ENCODE data around the gene ITSN1. TPM values are rescaled to one million over a fixed set of nuclear protein-coding genes. Genes with fewer than 3 reads are reported as not detected.
"Not testable (repeated sequence)": the region's sequence is repeated elsewhere in the genome, so short reads cannot be mapped to it uniquely, and the experiment has no call there.

The ITSN1 gene
- total RNA-seq, 1 experiment from 2014 or later: 18.3 TPM

DNA sequence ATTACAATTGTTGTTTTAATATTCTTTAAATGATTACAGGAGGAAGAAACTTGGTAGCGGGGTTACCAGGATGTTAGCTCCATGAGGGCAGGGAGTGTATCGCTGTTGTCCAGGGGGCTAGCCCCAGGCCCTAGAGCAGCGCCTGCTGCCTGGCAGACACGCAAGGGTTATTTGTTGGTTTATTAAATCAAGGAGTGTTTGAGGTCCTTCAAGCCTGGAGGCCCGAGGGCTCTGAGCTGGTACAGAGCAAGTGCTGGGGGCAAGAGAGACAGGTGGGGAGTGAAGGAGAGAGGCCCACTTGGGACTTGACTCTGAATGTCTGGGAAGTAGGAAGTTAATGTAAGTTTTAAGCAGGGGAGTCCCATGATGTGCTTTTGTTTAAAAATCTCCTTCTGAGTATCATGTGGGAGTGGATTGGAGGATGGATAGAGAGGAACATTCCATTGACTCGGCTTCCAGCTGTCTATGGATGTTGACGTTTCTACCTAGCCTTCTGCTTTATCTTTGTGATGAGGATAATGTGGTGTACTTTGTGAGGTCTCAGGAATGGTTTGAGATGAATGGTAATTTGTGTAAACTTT is 8.7 kb downstream of the ITSN1 start:
- DNase-seq (ENCODE audit: low read depth): no peak

DNA sequence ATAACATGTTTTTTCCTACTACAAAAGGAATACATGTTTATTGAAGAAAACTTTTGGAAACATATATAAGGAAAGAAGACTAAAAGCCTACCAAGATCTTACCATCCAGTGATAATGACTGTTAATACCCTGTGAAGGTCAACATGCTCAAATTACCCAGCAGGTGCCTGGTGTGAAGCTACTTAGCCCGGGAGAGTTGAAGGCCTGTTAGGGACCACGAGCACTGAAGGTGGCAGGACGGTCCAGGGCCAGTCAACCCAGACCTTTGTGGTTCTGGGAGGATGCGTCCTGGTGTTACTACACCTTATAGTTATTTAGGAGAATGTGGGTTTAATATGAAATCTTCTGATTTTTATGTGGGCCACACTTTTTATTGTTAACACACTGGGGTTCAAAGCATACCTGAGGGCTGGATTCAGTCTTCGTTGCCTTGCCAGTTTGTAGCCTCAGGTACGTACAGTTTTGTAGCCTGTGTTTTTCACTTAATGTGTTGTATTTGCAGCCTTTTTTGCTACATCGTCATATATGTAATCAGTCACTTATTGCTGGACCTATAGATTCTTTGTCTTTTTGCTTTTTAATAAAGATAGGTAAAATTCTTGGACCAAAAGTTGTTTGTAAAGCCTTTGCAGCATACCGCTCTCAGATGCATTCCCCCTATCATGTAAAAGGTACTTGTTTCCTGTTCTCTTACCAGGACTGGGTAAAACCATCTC is 9.8 kb downstream of the ITSN1 start:
- no peak for DNase-seq (ENCODE audit: low read depth)

GRCh38 chr21:33654412-33654811 is 12.1 kb downstream of the ITSN1 start:
- DNase-seq (ENCODE audit: low read depth): no peak

GRCh38 chr21:33655588-33656221 is 13.4 kb downstream of the ITSN1 start:
- peak; percentile 88 for DNase-seq (ENCODE audit: low read depth)

DNA sequence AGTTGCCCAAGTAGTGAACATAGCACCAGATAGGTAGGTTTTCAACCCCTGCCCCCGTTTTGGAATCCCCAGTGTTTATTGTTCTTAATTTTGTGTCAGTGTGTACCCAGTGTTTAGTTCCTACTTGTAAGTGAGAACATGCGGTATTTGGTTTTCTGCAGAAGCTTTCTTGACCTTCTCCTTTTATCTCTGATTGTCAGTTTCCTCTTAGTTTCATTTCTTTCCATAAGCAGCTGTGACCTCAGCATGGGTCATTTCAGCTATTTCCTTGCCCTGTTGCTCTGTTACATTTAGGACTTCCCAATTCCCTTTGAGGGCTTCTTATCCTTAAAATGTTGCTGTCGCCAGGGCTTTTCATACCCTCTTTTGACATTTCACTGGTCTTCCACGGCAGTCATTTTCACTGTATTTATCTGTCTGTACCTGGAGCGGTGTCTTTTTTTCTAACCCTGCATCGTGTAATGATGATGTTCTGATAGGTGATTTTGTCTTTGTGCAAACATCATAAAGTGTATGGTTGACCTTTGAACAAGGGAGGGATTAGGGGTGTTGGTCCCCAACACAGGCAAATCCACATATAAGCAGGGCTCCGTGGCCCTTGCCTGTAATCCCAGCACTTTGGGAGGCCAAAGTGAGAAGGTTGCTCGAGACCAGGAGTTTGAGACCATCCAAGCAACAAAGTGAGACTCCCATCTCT is 15.0 kb downstream of the ITSN1 start:
- DNase-seq (ENCODE audit: low read depth): no peak

DNA sequence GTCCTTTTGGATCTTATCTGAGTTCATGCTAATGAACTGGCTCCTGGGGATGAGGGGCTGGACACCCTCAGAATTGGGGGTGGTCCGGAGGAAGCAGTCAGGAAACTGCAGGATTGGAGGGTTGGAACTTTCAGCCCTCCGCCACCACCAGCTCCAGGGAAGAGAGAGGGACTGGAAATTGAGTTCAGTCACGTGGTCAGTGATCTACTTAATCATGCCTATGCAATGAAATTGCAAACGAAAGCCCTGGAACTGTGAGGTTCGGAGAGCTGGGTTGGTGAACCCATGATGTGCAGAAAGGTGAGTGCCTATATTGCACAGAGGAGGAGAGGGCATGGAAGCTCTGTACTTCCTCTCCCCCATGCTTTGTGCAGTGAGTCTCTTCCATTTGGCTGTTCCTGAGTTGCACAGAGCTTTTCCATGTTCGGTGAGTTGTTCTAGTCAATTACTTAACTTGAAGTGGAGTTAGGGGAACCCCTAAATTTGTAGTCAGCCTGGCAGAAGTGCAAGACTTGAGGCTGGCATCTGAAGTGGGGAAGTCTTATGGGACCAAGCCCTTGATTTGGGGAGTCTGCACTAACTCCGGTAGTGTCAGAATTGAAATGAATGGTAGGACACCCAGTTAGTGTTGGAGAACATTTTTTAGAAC is 16.7 kb downstream of the ITSN1 start:
- no peak for DNase-seq (ENCODE audit: low read depth)

DNA sequence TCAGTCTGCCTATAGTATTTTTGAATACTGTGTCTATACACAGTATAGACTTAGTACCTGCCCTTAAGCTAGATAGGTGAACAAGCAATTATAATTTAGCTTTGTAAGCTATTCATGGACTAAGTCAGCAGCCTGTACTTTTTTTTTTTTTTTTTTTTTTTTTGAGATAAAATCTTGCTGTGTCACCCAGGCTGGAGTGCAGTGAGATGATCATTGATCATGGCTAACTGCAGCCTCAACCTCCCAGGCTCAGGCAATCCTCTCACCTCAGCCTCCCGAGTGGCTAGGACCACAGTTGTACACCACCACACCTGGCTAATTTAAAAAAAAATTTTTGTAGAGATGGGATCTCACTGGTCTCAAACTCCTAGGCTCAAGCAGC is 17.3 kb downstream of the ITSN1 start:
- no peak for DNase-seq (ENCODE audit: low read depth)

DNA sequence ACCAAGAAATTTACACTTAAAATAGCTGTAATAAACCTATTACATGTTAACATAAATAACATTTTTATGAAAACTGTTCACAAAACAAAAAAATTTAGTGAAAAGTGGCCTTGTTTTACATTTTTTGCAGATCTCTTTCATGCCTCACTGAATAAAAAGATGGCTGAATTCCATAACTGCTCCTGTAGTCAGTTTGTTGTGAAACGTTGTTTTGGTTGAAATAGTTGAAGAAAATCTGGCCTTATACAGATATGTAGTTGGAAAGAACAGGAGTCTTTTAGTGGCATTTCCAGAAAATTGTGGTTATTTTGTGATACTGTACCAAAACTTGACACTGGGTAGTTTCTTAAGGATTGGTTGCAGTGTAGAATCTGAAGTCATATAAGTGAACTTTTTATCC is 18.1 kb downstream of the ITSN1 start:
- no peak for DNase-seq (ENCODE audit: low read depth)

DNA sequence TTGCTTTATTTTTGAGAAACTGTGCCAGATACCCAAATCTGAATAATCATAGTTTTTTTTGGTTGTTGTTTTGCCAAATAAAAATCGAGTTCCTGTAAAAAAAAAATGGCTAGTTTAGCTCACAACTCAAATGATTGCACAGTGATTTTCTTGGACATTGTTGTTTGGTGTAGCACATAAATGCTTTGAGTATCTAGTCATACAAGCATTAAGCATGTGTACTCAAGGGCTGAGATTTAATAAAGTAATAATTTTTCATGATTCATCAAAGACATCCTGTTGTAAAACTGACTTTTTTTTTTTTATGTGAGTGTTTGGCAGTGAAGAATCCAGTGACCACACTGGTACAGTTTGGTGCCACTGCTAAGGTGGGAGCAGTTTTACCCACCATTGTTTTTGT is 18.8 kb downstream of the ITSN1 start:
- no peak for DNase-seq (ENCODE audit: low read depth)

GRCh38 chr21:33662046-33662445 is 19.7 kb downstream of the ITSN1 start:
- no peak for DNase-seq (ENCODE audit: low read depth)

- no peak for DNase-seq (ENCODE audit: low read depth)
Measured at GRCh38 chr21:33663241-33663640, 20.9 kb downstream of the ITSN1 start.

DNA sequence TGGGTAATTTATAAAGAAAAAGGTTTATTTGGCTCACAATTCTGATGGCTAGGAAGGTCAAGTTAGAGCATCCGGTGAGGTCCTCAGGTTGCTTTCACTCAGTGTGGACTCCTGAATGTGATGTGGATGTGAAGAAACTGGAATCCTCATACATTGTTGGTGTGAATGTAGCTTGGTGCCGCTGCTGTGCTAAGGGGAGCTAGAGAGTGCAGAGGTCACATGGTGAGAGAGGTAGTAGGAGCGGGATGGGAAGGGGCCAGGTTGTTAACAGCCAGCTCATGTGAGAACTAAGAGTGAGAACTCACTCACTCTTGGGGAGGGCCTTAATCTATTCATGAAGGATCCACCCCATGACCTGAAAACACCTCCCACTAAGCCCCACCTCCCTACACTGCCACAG is 21.8 kb downstream of the ITSN1 start:
- no peak for DNase-seq (ENCODE audit: low read depth)

GRCh38 chr21:33666153-33666552 is 23.9 kb downstream of the ITSN1 start:
- no peak for DNase-seq (ENCODE audit: low read depth)

DNA sequence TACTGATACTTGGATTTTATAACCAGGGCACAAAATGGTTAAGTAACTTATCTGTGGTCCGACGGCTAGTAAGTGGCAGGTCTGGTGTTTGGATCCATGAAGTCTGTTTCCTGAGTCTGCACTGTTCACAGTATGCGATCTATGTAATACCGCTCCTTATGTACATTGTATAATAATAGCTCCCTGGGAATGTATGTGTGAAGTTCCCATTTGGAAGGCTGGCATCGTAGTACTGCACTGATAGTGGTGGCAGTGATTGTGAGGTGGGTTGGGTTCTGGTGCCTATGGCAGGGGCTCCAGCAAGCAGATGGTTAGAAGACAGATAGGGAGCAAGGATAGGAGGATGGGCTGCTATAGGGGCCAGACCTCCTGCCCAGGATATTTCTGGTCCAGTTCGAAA is 25.3 kb downstream of the ITSN1 start:
- DNase-seq (ENCODE audit: low read depth): no peak

DNA sequence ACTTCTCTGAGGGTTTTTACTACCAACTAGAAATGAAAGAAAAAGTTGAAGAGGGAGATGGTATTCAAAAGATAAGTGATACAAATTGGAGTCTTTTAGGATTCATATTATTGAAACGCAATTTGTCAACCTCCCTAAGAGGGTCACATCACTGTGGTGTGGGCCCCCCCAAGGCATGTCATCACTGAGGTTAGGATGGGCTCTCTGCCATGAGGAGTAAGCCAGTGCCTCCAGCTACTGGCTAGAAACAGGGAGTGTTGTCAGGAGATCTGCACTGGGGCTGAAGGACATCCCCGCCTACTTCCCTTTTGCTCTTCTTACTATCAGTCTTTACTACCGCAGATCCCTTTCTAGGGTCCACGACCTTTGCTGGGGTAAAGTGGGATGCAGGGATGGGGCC is 25.9 kb downstream of the ITSN1 start:
- peak; percentile 26 for DNase-seq (ENCODE audit: low read depth)

- no peak for DNase-seq (ENCODE audit: low read depth)
Measured at GRCh38 chr21:33668620-33669019, 26.3 kb downstream of the ITSN1 start.

DNA sequence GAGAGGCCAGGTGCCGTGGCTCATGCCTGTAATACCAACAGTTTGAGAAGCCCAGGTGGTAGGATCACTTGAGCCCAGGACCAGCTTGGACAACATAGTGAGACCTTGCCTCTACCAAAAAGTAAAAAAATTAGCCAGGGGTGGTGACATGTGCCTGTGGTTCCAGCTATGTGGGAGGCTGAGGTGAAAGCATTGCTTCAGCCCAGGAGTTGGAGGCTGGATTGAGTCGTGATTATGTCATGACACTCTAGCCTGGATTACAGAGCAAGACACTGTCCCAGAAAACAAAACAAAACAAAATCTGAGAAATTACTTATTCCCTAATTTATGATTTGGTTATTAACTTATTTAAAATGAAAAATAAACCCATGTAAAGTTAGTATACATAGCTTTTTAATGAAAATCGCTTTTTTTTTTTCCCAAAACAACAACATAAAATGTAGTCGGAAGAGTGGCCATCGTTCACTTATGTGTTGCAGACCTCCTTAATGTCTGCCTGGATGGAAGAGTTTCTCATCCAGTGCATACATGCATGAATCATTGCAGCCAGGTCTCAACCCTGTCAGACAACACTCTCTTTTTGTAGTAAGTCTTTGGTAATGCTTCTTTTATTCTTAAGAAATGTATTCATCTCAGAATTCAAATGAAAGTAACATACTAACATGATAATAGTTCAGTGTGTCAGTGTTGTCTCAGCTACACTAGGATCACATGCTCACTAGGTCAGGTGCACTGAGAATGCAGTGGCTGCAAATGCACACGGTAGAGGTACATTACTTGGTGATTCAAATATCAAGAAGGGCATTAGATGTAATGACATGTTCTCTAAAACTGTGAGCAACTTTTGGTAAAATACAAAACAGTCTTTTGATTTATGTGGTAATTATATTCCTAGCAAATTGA is 28.0 kb downstream of the ITSN1 start:
- no peak for DNase-seq (ENCODE audit: low read depth)

DNA sequence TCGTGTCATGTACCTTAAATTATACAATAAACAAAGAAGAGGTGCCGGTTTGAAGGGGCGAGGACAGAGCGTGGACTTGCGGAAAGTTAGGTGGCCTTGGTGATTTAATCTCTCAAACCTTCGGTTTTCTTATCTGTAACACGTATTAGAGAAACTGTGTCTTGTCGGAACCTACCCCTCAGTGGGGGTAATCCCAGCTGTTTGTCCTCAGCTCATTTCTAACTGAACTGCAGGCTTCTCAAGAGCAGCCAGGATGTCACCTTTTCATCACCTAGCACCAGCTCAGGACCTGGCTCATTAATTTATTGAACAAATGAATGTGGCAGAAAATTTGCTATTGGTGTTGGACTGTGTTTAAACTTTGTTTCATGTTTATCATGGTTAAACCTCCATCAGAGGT is 31.2 kb downstream of the ITSN1 start:
- DNase-seq (ENCODE audit: low read depth): no peak

DNA sequence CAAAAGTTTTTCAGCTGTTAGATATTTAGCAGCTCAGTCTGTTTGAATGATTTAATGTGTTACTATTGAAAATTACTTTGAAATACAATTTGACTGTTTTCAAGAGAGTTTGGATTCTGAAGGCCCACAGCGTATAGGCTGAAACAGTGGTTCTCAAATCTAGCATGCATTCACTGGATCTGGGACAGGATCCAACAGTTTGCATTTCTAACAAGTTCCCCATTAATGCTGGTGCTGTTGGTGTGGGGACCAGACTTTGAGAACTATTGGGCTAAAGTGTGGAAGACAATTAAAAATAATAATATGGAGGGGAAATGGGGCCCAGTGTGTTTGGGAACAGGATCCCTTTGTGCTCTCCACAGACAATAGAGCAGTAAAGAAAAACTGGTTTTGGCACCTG is 31.9 kb downstream of the ITSN1 start:
- DNase-seq (ENCODE audit: low read depth): no peak

- not testable (repeated sequence) for DNase-seq (ENCODE audit: low read depth)
Measured at GRCh38 chr21:33676666-33677065, 34.4 kb downstream of the ITSN1 start.

DNA sequence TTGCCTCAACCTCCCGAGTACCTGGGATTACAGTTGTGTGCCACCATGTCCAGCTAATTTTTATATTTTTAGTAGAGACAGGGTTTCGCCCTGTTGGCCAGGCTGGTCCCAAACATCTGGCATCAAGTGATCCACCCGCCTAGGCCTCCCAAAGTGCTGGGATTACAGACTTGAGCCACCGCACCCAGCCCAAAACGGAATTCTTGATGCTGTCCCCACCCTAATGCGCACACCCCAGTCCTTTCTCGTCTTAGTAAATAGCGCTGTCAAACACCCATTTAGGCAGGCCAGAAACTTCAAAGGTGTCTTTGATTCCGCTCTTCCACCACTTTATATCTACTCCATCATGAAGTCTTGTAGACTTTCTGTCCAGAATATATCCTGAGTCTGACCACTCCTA is 35.1 kb downstream of the ITSN1 start:
- DNase-seq (ENCODE audit: low read depth): no peak
